ENCODE results near the gene RXRA.

RXRA gene

DNA sequence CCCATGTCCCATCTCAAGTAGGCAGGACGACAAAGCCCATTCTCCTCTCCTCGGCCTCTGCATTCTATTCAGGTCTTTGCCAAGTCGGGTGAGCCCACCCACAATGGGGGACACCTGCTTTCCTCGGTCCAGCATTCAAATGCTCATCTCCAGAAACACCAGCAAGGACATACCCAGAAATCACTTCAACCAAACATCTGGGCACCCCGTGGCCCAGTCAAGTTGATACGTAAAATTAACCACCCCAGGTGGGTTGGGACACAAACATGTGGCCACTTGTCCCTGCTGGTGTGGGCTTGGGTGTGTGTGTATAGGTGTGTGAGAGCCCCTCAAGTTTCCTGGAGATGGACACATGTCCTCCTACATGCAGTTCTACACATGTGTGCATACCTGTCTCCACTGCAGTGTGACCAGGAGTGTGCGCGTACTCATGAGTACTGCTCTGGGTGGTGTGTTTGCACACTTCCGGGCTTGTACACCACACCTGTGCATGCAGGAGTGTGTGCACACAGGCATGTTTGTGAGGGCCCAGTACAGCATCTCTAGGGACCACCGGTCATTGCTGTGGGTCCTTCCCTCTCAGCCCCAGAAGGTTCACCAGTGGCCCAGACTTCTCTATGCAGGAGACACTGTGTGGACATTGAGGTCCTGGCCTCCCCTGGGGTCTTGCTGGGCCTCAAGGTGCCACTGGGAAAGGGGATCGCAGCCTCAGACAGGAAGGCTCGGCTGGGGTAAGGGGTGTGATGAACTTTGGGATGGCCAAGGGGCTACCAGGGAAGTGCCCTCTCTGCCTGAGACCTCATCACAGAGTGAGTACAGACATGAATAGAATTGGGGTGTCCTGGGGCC is 35.4 kb upstream of the RXRA start:
- TF ChIP-seq ZNF416 (tag by site-specific recombination; IDR thresholded peaks at IDR 0.05): peak; percentile 98
- no peak for TF ChIP-seq ZNF404 (tag by site-specific recombination; IDR thresholded peaks at IDR 0.05)

DNA sequence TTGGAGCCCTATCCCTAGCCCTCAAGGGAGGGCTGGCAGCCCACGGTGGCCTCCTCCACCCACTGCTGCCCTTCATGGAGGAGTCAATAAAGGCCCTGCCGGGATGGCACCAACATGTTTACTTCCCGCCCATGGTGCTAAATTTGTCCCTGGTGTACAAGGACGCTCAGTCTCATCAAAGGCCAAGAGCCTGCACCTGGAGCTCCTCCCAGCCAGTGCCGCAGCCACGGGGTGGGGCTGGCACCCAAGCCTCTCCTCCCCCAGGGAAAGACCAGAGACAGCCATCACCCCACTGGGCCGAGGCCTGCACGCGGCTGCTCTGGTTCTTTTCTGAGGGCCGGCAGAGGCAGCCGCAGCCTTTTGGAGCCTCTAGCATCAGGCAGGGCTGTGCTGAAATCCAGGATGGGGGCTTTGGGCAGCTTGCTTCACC is 34.8 kb upstream of the RXRA start:
- CTCF ChIA-PET: no interaction called here
- Histone ChIP-seq H3K36me3 (ENCODE audit: control insufficient read depth in 2 of 2, insufficient read depth in 1 of 2, low read length in 2 of 2) (no peaks in the 10 kb centered on the region), H3K4me1 (ENCODE audit: control insufficient read depth, insufficient read depth, low read length) (no peaks in the 10 kb centered on the region), H3K27ac (ENCODE audit: extremely low read depth, low read depth, low read length) (no peak overlapping the region), H3K9me3 (ENCODE audit: control insufficient read depth, insufficient read depth, low read depth, low read length) (no peaks in the 10 kb centered on the region), H3K4me3 (ENCODE audit: low read depth, low read length) (no peak overlapping the region)
- POLR2A ChIA-PET: no interaction called here
- no peak for TF ChIP-seq ZNF776 (tag by site-specific recombination; IDR thresholded peaks at IDR 0.05; ENCODE audit: borderline replicate concordance)
- TF ChIP-seq, protein P1, sequence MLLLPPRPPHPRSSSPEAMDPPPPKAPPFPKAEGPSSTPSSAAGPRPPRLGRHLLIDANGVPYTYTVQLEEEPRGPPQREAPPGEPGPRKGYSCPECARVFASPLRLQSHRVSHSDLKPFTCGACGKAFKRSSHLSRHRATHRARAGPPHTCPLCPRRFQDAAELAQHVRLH (tag by site-specific recombination; IDR thresholded peaks at IDR 0.05): no peak
- no peak for TF ChIP-seq ZNF214 (tag by site-specific recombination; IDR thresholded peaks at IDR 0.05; ENCODE audit: borderline replicate concordance)
- no peak for TF ChIP-seq ZNF530 (tag by site-specific recombination; IDR thresholded peaks at IDR 0.05; ENCODE audit: low read depth)
- no peak for TF ChIP-seq RBAK (tag by site-specific recombination; IDR thresholded peaks at IDR 0.05)
- no peak for TF ChIP-seq SALL2 (tag by site-specific recombination; IDR thresholded peaks at IDR 0.05; ENCODE audit: borderline replicate concordance)
- no peak for TF ChIP-seq ZNF16 (tag by site-specific recombination; IDR thresholded peaks at IDR 0.05; ENCODE audit: low read depth)
- TF ChIP-seq ZFHX2 (tag by site-specific recombination; conservative IDR thresholded peaks at IDR 0.05): no peak
- TF ChIP-seq, protein P2, sequence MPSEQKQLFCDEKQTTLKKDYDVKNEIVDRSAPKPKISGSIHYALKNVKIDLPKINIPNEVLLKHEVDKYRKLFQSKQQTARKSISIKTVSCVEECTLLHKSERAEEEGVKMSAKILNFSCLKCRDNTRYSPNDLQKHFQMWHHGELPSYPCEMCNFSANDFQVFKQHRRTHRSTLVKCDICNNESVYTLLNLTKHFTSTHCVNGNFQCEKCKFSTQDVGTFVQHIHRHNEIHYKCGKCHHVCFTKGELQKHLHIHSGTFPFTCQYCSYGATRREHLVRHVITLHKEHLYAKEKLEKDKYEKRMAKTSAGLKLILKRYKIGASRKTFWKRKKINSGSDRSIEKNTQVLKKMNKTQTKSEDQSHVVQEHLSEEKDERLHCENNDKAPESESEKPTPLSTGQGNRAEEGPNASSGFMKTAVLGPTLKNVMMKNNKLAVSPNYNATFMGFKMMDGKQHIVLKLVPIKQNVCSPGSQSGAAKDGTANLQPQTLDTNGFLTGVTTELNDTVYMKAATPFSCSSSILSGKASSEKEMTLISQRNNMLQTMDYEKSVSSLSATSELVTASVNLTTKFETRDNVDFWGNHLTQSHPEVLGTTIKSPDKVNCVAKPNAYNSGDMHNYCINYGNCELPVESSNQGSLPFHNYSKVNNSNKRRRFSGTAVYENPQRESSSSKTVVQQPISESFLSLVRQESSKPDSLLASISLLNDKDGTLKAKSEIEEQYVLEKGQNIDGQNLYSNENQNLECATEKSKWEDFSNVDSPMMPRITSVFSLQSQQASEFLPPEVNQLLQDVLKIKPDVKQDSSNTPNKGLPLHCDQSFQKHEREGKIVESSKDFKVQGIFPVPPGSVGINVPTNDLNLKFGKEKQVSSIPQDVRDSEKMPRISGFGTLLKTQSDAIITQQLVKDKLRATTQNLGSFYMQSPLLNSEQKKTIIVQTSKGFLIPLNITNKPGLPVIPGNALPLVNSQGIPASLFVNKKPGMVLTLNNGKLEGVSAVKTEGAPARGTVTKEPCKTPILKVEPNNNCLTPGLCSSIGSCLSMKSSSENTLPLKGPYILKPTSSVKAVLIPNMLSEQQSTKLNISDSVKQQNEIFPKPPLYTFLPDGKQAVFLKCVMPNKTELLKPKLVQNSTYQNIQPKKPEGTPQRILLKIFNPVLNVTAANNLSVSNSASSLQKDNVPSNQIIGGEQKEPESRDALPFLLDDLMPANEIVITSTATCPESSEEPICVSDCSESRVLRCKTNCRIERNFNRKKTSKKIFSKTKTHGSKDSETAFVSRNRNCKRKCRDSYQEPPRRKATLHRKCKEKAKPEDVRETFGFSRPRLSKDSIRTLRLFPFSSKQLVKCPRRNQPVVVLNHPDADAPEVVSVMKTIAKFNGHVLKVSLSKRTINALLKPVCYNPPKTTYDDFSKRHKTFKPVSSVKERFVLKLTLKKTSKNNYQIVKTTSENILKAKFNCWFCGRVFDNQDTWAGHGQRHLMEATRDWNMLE (tag by site-specific recombination; conservative IDR thresholded peaks at IDR 0.05; ENCODE audit: low read depth): no peak
- TF ChIP-seq SETDB1 (IDR thresholded peaks at IDR 0.05; ENCODE audit: insufficient read length, low read length): no peak
- no peak for TF ChIP-seq ZNF473 (tag by site-specific recombination; IDR thresholded peaks at IDR 0.05)
- no peak for TF ChIP-seq ZNF274 (IDR thresholded peaks at IDR 0.05; ENCODE audit: low read length)
- no peak for TF ChIP-seq ZNF274 (tag by site-specific recombination; IDR thresholded peaks at IDR 0.05; ENCODE audit: borderline replicate concordance)
- TF ChIP-seq, protein P3, sequence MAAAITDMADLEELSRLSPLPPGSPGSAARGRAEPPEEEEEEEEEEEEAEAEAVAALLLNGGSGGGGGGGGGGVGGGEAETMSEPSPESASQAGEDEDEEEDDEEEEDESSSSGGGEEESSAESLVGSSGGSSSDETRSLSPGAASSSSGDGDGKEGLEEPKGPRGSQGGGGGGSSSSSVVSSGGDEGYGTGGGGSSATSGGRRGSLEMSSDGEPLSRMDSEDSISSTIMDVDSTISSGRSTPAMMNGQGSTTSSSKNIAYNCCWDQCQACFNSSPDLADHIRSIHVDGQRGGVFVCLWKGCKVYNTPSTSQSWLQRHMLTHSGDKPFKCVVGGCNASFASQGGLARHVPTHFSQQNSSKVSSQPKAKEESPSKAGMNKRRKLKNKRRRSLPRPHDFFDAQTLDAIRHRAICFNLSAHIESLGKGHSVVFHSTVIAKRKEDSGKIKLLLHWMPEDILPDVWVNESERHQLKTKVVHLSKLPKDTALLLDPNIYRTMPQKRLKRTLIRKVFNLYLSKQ (tag by site-specific recombination; IDR thresholded peaks at IDR 0.05; ENCODE audit: borderline replicate concordance): no peak
- no peak for TF ChIP-seq ZNF140 (tag by site-specific recombination; IDR thresholded peaks at IDR 0.05)
- no peak for TF ChIP-seq GLIS2 (tag by site-specific recombination; IDR thresholded peaks at IDR 0.05)
- TF ChIP-seq, protein P4, sequence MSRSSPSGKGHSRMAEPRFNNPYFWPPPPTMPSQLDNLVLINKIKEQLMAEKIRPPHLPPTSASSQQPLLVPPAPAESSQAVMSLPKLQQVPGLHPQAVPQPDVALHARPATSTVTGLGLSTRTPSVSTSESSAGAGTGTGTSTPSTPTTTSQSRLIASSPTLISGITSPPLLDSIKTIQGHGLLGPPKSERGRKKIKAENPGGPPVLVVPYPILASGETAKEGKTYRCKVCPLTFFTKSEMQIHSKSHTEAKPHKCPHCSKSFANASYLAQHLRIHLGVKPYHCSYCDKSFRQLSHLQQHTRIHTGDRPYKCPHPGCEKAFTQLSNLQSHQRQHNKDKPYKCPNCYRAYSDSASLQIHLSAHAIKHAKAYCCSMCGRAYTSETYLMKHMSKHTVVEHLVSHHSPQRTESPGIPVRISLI (tag by site-specific recombination; IDR thresholded peaks at IDR 0.05): no peak
- TF ChIP-seq ZNF292 (tag by site-specific recombination; IDR thresholded peaks at IDR 0.05; ENCODE audit: borderline replicate concordance, low read depth): no peak
- TF ChIP-seq, protein P5, sequence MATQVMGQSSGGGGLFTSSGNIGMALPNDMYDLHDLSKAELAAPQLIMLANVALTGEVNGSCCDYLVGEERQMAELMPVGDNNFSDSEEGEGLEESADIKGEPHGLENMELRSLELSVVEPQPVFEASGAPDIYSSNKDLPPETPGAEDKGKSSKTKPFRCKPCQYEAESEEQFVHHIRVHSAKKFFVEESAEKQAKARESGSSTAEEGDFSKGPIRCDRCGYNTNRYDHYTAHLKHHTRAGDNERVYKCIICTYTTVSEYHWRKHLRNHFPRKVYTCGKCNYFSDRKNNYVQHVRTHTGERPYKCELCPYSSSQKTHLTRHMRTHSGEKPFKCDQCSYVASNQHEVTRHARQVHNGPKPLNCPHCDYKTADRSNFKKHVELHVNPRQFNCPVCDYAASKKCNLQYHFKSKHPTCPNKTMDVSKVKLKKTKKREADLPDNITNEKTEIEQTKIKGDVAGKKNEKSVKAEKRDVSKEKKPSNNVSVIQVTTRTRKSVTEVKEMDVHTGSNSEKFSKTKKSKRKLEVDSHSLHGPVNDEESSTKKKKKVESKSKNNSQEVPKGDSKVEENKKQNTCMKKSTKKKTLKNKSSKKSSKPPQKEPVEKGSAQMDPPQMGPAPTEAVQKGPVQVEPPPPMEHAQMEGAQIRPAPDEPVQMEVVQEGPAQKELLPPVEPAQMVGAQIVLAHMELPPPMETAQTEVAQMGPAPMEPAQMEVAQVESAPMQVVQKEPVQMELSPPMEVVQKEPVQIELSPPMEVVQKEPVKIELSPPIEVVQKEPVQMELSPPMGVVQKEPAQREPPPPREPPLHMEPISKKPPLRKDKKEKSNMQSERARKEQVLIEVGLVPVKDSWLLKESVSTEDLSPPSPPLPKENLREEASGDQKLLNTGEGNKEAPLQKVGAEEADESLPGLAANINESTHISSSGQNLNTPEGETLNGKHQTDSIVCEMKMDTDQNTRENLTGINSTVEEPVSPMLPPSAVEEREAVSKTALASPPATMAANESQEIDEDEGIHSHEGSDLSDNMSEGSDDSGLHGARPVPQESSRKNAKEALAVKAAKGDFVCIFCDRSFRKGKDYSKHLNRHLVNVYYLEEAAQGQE (tag by site-specific recombination; IDR thresholded peaks at IDR 0.05): no peak
- TF ChIP-seq ZNF266 (tag by site-specific recombination; IDR thresholded peaks at IDR 0.05; ENCODE audit: low read depth): no peak

More for the DNA sequence above, 35.4 kb upstream of the RXRA start:
- Histone ChIP-seq H3K4me3 (ENCODE audit: low read depth, low read length) (no peak overlapping the region), H3K4me1 (ENCODE audit: control insufficient read depth, insufficient read depth, low read length) (no peaks in the 10 kb centered on the region), H3K36me3 (ENCODE audit: control insufficient read depth in 2 of 2, insufficient read depth in 1 of 2, low read length in 2 of 2) (no peaks in the 10 kb centered on the region), H3K27ac (ENCODE audit: extremely low read depth, low read depth, low read length) (no peak overlapping the region), H3K9me3 (ENCODE audit: control insufficient read depth, insufficient read depth, low read depth, low read length) (no peaks in the 10 kb centered on the region)
- CTCF ChIA-PET: interaction anchor here (0.8 kb wide), 1 partner anchor 120 kb away, joined by 3 read pairs; no protein-coding TSS in a partner anchor
- POLR2A ChIA-PET: no interaction called here

Measured in HEK293 (cell line).